Measurements from ENCODE around the gene POU2AF1.

The POU2AF1 gene

DNA sequence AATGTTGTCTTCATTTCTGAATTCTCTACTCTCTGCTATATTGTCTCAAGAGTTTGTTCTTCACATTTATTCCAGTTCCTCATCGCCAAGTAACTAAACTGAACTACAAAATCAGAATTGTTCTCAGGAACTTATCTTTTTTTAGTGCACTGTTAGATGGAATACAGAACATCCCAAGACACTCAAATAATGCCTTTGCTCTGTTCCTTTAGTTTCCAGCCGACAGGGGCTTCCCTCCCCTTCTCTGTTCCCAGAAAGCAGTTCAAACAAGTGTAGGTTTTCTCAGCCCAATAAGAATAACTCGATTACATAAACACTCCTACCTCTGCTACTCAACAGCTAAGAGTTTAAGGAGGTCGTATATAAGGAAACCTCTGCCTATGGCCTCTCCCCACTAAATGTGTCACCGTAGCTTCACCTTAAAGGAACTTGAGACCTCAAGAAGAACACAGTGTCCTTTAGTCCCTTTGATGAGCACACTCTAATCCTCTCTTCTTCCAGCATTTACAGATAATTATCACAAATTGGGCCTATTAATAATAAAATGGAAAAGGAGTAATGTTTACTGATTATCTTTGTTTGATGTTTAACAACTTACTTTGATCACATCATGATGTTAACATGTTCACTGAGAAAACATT is 73.8 kb downstream of the POU2AF1 start:
- no peak for DNase-seq (ENCODE audit: extremely low read depth, insufficient read length)
- Histone ChIP-seq H3K36me3 (ENCODE audit: control insufficient read depth, insufficient read depth, low read length) (no peaks in the 10 kb centered on the region), H3K4me3 (replicated peaks; ENCODE audit: low read depth, low read length) (no peak overlapping the region), H3K27me3 (replicated peaks; ENCODE audit: control insufficient read depth, insufficient read depth, low read length) (no peaks in the 10 kb centered on the region; the same call in 1 of the 2 replicates)
- TF ChIP-seq, protein P1, sequence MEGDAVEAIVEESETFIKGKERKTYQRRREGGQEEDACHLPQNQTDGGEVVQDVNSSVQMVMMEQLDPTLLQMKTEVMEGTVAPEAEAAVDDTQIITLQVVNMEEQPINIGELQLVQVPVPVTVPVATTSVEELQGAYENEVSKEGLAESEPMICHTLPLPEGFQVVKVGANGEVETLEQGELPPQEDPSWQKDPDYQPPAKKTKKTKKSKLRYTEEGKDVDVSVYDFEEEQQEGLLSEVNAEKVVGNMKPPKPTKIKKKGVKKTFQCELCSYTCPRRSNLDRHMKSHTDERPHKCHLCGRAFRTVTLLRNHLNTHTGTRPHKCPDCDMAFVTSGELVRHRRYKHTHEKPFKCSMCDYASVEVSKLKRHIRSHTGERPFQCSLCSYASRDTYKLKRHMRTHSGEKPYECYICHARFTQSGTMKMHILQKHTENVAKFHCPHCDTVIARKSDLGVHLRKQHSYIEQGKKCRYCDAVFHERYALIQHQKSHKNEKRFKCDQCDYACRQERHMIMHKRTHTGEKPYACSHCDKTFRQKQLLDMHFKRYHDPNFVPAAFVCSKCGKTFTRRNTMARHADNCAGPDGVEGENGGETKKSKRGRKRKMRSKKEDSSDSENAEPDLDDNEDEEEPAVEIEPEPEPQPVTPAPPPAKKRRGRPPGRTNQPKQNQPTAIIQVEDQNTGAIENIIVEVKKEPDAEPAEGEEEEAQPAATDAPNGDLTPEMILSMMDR (IDR thresholded peaks at IDR 0.05; ENCODE audit: insufficient read depth, low read length, poor library complexity, severe bottlenecking), result no peak

DNA sequence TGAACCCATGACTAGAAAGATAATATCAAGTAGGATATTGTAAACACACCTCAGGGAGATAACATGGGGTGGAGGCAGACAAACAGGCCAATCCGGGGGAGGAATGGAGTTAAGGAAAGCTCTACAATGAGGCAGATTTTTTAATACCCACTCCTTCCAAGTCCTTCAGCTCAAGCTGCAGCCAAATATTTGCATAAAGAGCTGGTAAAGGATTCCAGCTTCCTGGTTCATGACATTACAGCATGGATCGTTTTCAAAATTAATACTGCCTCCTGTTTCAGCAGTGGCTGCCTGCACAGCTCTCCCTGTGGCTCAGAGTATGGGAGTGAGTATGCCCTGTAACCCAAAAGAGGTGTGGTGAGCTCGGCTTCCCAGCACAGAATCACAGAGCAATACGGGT is 75.6 kb downstream of the POU2AF1 start:
- no peak for DNase-seq (ENCODE audit: extremely low read depth, insufficient read length)
- TF ChIP-seq, protein P1 (IDR thresholded peaks at IDR 0.05; ENCODE audit: insufficient read depth, low read length, poor library complexity, severe bottlenecking), result no peak
- no peak overlapping the region for H3K4me3 ChIP-seq (replicated peaks; ENCODE audit: low read depth, low read length)
- H3K27me3 ChIP-seq (replicated peaks; ENCODE audit: control insufficient read depth, insufficient read depth, low read length), result no peaks in the 10 kb centered on the region; the same call in 1 of the 2 replicates
- H3K36me3 ChIP-seq (ENCODE audit: control insufficient read depth, insufficient read depth, low read length), result no peaks in the 10 kb centered on the region

DNA sequence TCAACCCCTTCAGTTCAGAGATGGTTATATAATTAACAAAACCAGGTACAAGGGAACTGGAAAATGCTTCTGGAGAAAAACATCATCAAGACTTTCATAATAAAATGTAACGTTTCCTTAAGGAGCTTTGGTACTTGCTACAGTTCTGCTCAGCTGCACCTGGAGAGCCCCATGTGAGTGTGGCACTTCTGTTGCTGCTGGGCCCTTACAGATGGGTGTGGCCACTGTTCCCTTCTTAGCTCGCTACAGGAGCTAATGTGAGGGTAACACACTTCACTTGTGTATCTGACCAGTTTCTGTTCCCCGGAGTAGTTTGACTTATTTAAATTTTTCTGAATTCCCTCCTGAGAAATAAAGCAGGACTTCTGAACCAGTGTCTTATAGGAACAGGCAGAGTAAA is 76.8 kb downstream of the POU2AF1 start:
- Histone ChIP-seq H3K36me3 (ENCODE audit: control insufficient read depth, insufficient read depth, low read length) (no peaks in the 10 kb centered on the region), H3K27me3 (replicated peaks; ENCODE audit: control insufficient read depth, insufficient read depth, low read length) (no peaks in the 10 kb centered on the region; the same call in 1 of the 2 replicates), H3K4me3 (replicated peaks; ENCODE audit: low read depth, low read length) (no peak overlapping the region)
- DNase-seq (ENCODE audit: extremely low read depth, insufficient read length), result no peak
- TF ChIP-seq, protein P1 (IDR thresholded peaks at IDR 0.05; ENCODE audit: insufficient read depth, low read length, poor library complexity, severe bottlenecking), result no peak
